HG02852 (cell line): ENCODE results near the gene EMSY.
"Not testable (repeated sequence)": the region's sequence is repeated elsewhere in the genome, so short reads cannot be mapped to it uniquely, and the experiment has no call there.

Source experiments
- ATAC-seq: cut with Tn5 transposase; IDR thresholded peaks from one replicate; pipeline ENCODE4 v1.9.1; 2021; ENCODE audit warnings: mild to moderate bottlenecking, moderate library complexity; ENCODE audit not compliant: unreplicated experiment

EMSY gene

DNA sequence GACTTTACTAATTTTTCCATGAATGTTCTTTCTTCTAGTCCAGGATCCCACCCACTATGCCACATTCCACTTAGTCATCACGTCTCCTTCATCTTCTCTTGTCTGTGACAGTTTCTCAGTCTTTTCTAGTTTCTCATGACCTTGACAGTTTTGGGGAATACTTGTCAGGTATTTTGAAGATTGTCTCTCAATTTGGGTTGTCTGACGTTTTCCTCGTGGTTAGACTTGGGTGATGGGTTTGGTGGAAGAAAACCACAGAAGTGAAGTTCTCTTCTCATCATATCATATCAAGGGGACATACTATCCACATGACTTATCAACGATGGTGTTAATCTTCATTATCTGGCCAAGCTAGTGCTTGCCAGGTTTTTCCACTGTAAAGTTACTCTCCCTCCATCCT, 123.3 kb downstream of the EMSY start:
- no peak for ATAC-seq

DNA sequence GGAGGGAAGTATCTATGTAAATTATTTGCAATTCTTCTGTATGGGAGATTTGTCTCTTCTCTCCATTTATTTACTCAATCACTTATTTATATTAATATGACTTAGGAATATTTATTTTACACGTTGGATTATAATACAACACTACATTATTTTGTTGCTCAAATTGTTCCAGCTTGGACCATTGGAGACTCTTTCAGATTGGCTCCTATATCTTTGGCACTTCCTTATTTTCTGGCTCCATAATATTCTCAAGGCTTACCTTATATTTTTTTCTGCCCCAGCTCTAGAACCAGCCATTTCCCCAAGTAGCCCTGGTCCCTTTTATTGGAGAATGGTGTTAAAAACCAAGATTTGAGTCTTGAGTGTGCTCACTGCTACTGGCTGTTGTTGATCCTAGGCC, 123.8 kb downstream of the EMSY start:
- no peak for ATAC-seq

DNA sequence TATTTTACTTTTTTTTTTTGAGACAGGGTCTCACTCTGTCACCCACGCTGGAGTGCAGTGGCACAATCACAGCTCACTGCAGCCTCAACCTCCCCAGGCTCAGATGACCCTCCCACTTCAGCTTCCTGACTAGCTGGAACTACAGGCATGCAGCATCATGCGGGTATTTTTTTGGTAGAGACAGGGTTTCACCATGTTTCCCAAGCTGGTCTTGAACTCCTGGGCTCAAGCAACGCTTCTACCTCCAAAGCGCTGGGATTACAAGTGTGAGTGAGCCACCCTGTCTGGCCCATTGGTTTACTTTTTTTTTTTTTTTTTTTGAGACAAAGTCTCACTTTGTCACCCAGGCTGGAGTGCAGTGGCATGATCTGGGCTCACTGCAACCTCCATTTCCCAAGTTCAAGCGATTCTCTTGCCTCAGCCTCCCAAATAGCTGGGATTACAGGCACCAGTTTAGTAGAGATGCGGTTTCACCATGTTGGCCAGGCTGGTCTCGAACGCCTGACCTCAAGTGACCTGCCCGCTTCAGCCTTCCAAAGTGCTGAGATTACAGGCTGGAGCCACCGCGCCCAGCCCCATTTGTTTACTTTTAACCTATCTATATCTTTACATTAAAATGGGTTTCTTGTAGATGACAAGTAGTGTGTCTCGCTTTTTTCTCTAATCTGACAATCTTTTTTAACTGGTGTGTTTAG, 127.5 kb downstream of the EMSY start:
- ATAC-seq = not testable (repeated sequence)

GRCh38 chr11:76574406-76574805, 129.6 kb downstream of the EMSY start:
- no peak for ATAC-seq

DNA sequence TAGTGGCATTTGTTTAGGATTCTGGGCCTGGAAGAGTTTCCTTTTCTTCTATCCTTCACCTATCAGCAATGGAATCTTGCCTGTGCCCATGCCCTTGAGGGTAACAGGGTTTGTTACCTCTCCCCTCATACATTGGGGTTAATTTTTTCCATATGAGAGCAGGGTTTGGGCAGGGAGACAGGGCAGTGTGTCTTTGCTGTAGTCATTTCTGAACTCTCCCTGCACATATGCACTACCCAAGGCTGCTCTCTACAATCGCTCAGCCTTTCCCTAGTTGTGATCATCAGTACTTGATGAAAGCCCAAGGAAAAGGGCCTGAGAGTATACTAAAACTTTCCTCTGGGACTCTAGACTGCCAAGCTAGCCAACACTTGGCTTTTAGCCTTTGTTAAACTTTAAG, 130.1 kb downstream of the EMSY start:
- no peak for ATAC-seq

- ATAC-seq = no peak
Observed at GRCh38 chr11:76577226-76577920, 132.6 kb downstream of the EMSY start.

- ATAC-seq = no peak
Observed at GRCh38 chr11:76577921-76578653, 133.3 kb downstream of the EMSY start.

GRCh38 chr11:76578654-76579055, 133.8 kb downstream of the EMSY start:
- no peak for ATAC-seq

DNA sequence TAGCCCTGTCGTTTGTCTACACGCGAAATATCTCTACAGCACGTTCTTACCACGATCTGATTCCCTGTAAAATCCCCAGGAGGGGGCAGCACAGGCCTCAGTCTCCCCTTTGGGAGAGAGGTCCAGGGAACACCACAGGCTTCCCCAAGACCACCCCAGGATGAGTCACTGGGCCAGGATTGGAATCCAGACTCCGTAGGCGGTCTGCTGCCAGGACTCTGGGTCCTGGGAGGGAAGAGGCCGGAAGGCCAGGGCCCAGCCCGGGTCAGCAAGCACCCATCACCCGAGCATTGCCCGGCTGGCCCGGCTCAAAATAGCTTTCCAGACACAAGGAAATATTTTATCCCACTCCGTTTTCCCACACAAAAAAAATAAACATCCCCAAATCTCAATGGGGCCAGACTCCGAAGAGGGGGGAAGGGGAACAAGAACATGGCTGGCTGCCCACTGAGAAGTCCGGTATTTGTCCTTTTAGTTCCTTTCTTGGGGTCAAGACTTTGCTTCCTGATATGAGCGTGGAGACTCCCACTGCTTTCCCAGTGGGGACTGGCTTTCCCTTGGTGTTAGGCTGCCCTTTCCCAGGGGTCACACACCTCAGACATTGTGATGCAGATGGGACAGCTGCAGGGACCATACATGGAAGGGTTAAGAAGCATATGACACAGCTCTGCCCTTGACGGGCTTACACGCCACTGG, 134.4 kb downstream of the EMSY start:
- no peak for ATAC-seq

DNA sequence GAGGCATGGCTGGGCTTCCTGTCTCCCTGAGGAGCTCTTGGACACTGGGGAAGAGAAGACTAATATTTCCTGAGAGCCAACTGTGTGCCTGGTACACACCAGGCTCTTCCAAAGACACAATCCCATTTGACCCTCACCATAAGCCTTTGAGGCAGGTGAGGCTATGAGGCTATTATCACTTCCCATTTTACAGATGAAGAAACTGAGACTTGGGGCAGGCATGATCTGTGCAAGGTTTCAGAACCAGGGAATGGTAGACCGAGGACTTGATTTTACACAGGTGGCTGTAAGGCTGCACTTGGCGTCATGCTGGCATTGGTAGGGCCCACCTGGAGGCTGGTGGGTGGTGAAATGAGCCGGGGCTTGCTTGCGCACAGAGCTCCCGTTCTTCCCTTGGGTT, 134.9 kb downstream of the EMSY start:
- no peak for ATAC-seq

- not testable (repeated sequence) for ATAC-seq
Observed at GRCh38 chr11:76582471-76582870, 137.7 kb downstream of the EMSY start.

- ATAC-seq = no peak
Observed at GRCh38 chr11:76587820-76588454, 143.1 kb downstream of the EMSY start.

DNA sequence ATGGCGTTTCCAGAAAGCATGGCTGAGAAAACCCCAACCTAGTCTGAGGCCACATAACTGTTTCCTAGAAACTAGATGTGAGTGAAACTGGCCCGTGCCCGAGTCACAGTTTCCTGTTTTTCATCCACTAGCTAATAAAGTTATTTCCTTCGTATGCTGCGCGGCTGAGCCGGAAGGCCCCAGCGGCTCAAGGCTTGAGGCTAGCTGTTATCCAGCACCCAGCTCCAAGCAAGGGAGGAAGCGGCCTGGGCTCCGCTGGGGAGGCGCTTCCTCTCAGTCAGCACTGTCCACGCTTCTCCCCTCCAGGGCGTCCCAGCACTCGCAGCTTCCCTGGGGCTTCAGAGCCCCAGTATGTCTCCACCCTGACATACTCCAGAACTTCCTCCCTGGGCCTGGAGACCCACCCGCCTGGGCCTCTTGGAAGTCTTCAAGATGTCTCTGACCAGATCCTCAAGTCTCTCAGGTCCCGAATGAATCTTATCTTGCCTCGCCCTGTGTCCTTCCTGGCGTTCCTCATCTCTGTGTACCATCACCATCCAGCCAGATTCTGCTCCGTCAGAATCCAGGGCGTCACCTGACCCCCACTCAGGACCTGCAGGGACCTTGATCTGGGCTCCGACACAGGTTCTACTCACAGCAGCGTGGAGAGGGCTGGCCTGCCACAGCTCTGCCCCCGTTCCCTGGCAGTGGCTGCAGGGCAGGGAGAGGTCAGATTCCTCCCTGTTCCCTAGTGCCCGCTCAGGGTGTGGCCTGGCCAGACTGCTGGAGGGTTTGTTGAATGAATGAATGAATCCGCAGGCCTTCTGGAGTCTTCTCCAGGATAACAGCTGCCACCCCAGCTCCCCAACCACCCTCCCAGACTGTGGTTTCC, 143.9 kb downstream of the EMSY start:
- ATAC-seq = no peak

DNA sequence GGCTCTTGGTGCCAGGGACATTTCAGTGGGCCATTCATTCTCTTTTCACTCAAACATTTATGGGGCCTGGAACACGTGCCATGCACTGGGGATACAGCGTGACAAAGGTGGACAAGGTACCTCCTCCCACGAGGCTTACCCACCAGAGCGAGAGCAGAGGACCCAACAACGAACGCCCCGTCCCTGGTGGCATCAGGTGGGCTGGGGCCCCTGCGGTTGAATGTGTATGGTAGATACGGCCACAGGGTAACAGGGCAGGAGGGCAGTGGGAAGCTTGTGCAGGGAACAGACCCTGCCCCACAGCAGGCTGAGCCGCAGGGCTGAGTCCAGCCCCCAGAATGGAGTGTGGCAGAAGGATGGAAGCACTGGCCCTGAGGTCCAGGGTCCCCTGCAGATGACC, 144.7 kb downstream of the EMSY start:
- no peak for ATAC-seq

GRCh38 chr11:76589964-76590950, 145.4 kb downstream of the EMSY start:
- no peak for ATAC-seq

DNA sequence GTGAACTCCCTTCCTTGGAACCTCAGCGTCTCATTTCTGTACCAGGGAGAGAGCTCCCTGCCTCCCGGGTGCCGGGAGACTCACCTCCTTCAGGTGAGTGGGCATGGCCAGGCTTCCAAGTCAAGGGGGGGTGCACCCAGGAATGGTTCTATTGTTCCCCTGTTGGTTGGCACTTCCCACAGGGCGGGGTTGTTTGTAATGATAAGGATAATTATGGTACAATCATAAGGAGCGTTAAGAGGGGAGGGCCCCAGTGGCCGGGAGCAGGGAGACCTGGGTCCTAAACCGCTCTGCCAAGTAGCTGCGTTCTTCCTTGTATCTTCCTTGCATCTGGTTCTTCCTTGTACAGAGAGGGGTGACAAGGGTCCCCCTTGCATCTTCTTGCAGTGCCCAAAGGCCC, 146.6 kb downstream of the EMSY start:
- ATAC-seq = no peak

- ATAC-seq = no peak
Observed at GRCh38 chr11:76592025-76592914, 147.5 kb downstream of the EMSY start.

DNA sequence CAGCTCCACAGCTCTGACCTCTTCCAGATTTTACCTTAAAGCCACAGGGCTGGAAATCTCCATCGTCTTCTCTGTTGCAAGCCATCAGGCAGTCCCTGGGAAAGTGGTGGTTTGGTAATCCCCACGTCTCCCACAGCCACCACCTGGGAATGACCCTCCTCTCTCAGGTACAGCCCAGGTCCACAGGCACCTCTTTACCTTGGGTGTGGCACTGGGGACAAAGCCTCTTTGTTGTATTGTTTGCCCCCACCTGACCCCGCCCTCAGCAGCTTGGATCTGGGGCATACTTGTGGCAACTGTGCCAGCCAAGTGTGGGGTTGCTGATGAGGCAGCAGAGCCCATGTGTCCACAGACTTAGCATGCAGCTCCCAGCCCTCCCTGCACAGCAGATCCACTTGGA, 148.1 kb downstream of the EMSY start:
- ATAC-seq = no peak
